GM12891 (cell line): ENCODE results near the gene CDCP1.

Source experiments
- POLR2A ChIP-seq: IDR thresholded peaks from 2 replicates; pipeline ENCODE4 v1.6.1; 2011; ENCODE audit warnings: low read depth, low read length, control low read depth
- POLR2AphosphoS5 ChIP-seq: IDR thresholded peaks from 2 replicates; pipeline ENCODE4 v1.6.1; 2011; ENCODE audit warnings: low read depth, low read length, control low read depth
- SPI1 ChIP-seq: IDR thresholded peaks from 2 replicates; pipeline ENCODE4 v1.6.1; 2011; ENCODE audit warnings: low read depth, low read length, control low read depth
- TAF1 ChIP-seq: IDR thresholded peaks from 2 replicates; pipeline ENCODE4 v1.6.1; 2011; ENCODE audit warnings: low read depth, low read length, control low read depth

GRCh38 chr3:45110509-45110833 is 35.7 kb downstream of the CDCP1 start:
- TF ChIP-seq POLR2A (no peak), POLR2AphosphoS5 (no peak), SPI1 (no peak), TAF1 (no peak)
